NCI-H1105 treated with DMSO at 0.1 percent for 48 hours (cell line): ENCODE data around the gene KRT78.
"Not testable (repeated sequence)": the region's sequence is repeated elsewhere in the genome, so short reads cannot be mapped to it uniquely, and the experiment has no call there.

Experiments used
- DNase-seq: peaks from one replicate; lab custom pipeline; 2025; lab: John Stamatoyannopoulos, UW

The KRT78 gene

GRCh38 chr12:52871291-52872039, 22.7 kb upstream of the KRT78 start:
- DNase-seq, result no peak

- no peak for DNase-seq
Measured at GRCh38 chr12:52870361-52871290, 21.8 kb upstream of the KRT78 start.

- DNase-seq, result no peak
Measured at GRCh38 chr12:52867642-52868041, 18.8 kb upstream of the KRT78 start.

GRCh38 chr12:52867152-52867551, 18.4 kb upstream of the KRT78 start:
- DNase-seq, result no peak

- DNase-seq, result peak; percentile 38
Measured at GRCh38 chr12:52865090-52865944, 16.5 kb upstream of the KRT78 start.

- no peak for DNase-seq
Measured at GRCh38 chr12:52862023-52862422, 13.2 kb upstream of the KRT78 start.

- no peak for DNase-seq
Measured at GRCh38 chr12:52861511-52861910, 12.7 kb upstream of the KRT78 start.

GRCh38 chr12:52860102-52860823, 11.5 kb upstream of the KRT78 start:
- DNase-seq, result no peak

GRCh38 chr12:52857500-52857899, 8.7 kb upstream of the KRT78 start:
- DNase-seq, result no peak

GRCh38 chr12:52856787-52857186, 8.0 kb upstream of the KRT78 start:
- no peak for DNase-seq

GRCh38 chr12:52856077-52856476, 7.3 kb upstream of the KRT78 start:
- DNase-seq, result not testable (repeated sequence)

- DNase-seq, result no peak
Measured at GRCh38 chr12:52851787-52852186, 3.0 kb upstream of the KRT78 start.

- DNase-seq, result no peak
Measured at GRCh38 chr12:52850681-52851080, 1.9 kb upstream of the KRT78 start.

- no peak for DNase-seq
Measured at GRCh38 chr12:52849511-52849910, 717 bp upstream of the KRT78 start.

- DNase-seq, result no peak
Measured at GRCh38 chr12:52847335-52848102, 1.3 kb downstream of the KRT78 start.

GRCh38 chr12:52846356-52846970, 2.3 kb downstream of the KRT78 start:
- DNase-seq, result no peak

GRCh38 chr12:52845946-52846345, 2.8 kb downstream of the KRT78 start:
- DNase-seq, result no peak

GRCh38 chr12:52844386-52844785, 4.4 kb downstream of the KRT78 start:
- no peak for DNase-seq

GRCh38 chr12:52839436-52840105, 9.2 kb downstream of the KRT78 start:
- no peak for DNase-seq
